Measurements from ENCODE around the gene SLC25A23.
A peak's percentile ranks its signal among the peaks of the same experiment; 100 is the strongest.
"Not testable (repeated sequence)": the region's sequence is repeated elsewhere in the genome, so short reads cannot be mapped to it uniquely, and the experiment has no call there.

Gene SLC25A23

GRCh38 chr19:6402837-6403608 is 56.6 kb downstream of the SLC25A23 start:
- Histone ChIP-seq H3K27me3 (ENCODE audit: control insufficient read depth in 3 of 3, insufficient read depth in 3 of 3, low read depth in 1 of 3, low read length in 3 of 3) (no peaks in the 10 kb centered on the region), H2BK15ac (ENCODE audit: low read length) (no peak overlapping the region), H2BK120ac (ENCODE audit: low read depth, low read length) (no peak overlapping the region), H3K79me1 (ENCODE audit: low read depth, low read length) (peaks cover 2% of the 10 kb centered on the region), H2AK5ac (ENCODE audit: low read depth, low read length) (no peak overlapping the region), H3K27ac (replicated peaks; ENCODE audit: low read length) (no peak overlapping the region), H3K18ac (ENCODE audit: low read length) (no peak overlapping the region), H3K14ac (ENCODE audit: low read length) (no peak overlapping the region), H3K4me1 (ENCODE audit: control insufficient read depth in 2 of 2, insufficient read depth in 1 of 2, low read depth in 1 of 2, low read length in 2 of 2) (peaks cover 4 to 12% of the 10 kb centered on the region in 2 donors), H3K23ac (ENCODE audit: low read depth, low read length, poor library complexity) (no peak overlapping the region), H3K4ac (ENCODE audit: low read length) (no peak overlapping the region), H2BK5ac (ENCODE audit: low read length) (no peak overlapping the region), H4K8ac (ENCODE audit: low read depth, low read length) (no peak overlapping the region), H3K36me3 (replicated peaks in 1 of 2; ENCODE audit: control insufficient read depth in 2 of 2, insufficient read depth in 2 of 2, low read length in 2 of 2) (no peaks in the 10 kb centered on the region), H3K4me3 (ENCODE audit: low read length in 2 of 2) (peak overlapping the region in 1 of 2 donors; percentile 21), H3K4me2 (ENCODE audit: insufficient read depth, low read length, poor library complexity, severe bottlenecking) (no peak overlapping the region), H4K91ac (ENCODE audit: low read depth, low read length, poor library complexity) (no peak overlapping the region), H3K9ac (ENCODE audit: low read depth, low read length, poor library complexity) (no peak overlapping the region), H3K9me3 (replicated peaks in 1 of 2; ENCODE audit: control insufficient read depth in 2 of 2, insufficient read depth in 1 of 2, low read depth in 1 of 2, low read length in 2 of 2) (no peaks in the 10 kb centered on the region), H2BK12ac (ENCODE audit: low read length) (no peak overlapping the region), H2AFZ (ENCODE audit: low read length) (peak overlapping the region; percentile 71)
- no CpG with 5 or more reads among the region's 22 CpGs for WGBS, 2 donors (ENCODE audit: extremely low coverage in 2 of 2, insufficient read length in 2 of 2, insufficient replicate concordance in 1 of 2)
- no peak for DNase-seq (ENCODE audit: low spot score)

GRCh38 chr19:6402058-6402457 is 57.5 kb downstream of the SLC25A23 start:
- H3K27ac ChIP-seq (replicated peaks; ENCODE audit: low read length), result no peak overlapping the region
- no peaks in the 10 kb centered on the region for H3K27me3 ChIP-seq (ENCODE audit: control insufficient read depth in 3 of 3, insufficient read depth in 3 of 3, low read depth in 1 of 3, low read length in 3 of 3)
- no CpG with 5 or more reads among the region's 10 CpGs for WGBS, 2 donors (ENCODE audit: extremely low coverage in 2 of 2, insufficient read length in 2 of 2, insufficient replicate concordance in 1 of 2)
- H3K4me3 ChIP-seq (ENCODE audit: low read length in 2 of 2), result no peak overlapping the region
- peak overlapping the region; percentile 36 for H2AFZ ChIP-seq (ENCODE audit: low read length)
- no peaks in the 10 kb centered on the region for H3K36me3 ChIP-seq (replicated peaks in 1 of 2; ENCODE audit: control insufficient read depth in 2 of 2, insufficient read depth in 2 of 2, low read length in 2 of 2)
- H3K4me2 ChIP-seq (ENCODE audit: insufficient read depth, low read length, poor library complexity, severe bottlenecking), result no peak overlapping the region
- H2BK120ac ChIP-seq (ENCODE audit: low read depth, low read length), result no peak overlapping the region
- no peak overlapping the region for H2BK12ac ChIP-seq (ENCODE audit: low read length)
- H2BK5ac ChIP-seq (ENCODE audit: low read length), result no peak overlapping the region
- no peak overlapping the region for H2AK5ac ChIP-seq (ENCODE audit: low read depth, low read length)
- H3K9ac ChIP-seq (ENCODE audit: low read depth, low read length, poor library complexity), result no peak overlapping the region
- no peak overlapping the region for H4K8ac ChIP-seq (ENCODE audit: low read depth, low read length)
- H3K9me3 ChIP-seq (replicated peaks in 1 of 2; ENCODE audit: control insufficient read depth in 2 of 2, insufficient read depth in 1 of 2, low read depth in 1 of 2, low read length in 2 of 2), result no peaks in the 10 kb centered on the region
- peaks cover 2% of the 10 kb centered on the region for H3K79me1 ChIP-seq (ENCODE audit: low read depth, low read length)
- no peak overlapping the region for H3K4ac ChIP-seq (ENCODE audit: low read length)
- H3K18ac ChIP-seq (ENCODE audit: low read length), result no peak overlapping the region
- H2BK15ac ChIP-seq (ENCODE audit: low read length), result no peak overlapping the region
- DNase-seq (ENCODE audit: low spot score), result no peak
- peaks cover 4 to 12% of the 10 kb centered on the region in 2 donors for H3K4me1 ChIP-seq (ENCODE audit: control insufficient read depth in 2 of 2, insufficient read depth in 1 of 2, low read depth in 1 of 2, low read length in 2 of 2)
- no peak overlapping the region for H4K91ac ChIP-seq (ENCODE audit: low read depth, low read length, poor library complexity)
- H3K14ac ChIP-seq (ENCODE audit: low read length), result no peak overlapping the region
- no peak overlapping the region for H3K23ac ChIP-seq (ENCODE audit: low read depth, low read length, poor library complexity)

GRCh38 chr19:6400062-6400944 is 59.3 kb downstream of the SLC25A23 start:
- H3K14ac ChIP-seq (ENCODE audit: low read length); H3K9me3 ChIP-seq (replicated peaks in 1 of 2; ENCODE audit: control insufficient read depth in 2 of 2, insufficient read depth in 1 of 2, low read depth in 1 of 2, low read length in 2 of 2); H4K91ac ChIP-seq (ENCODE audit: low read depth, low read length, poor library complexity); H3K4me3 ChIP-seq (ENCODE audit: low read length in 2 of 2); H3K36me3 ChIP-seq (replicated peaks in 1 of 2; ENCODE audit: control insufficient read depth in 2 of 2, insufficient read depth in 2 of 2, low read length in 2 of 2); H4K8ac ChIP-seq (ENCODE audit: low read depth, low read length); DNase-seq (ENCODE audit: low spot score); H2BK12ac ChIP-seq (ENCODE audit: low read length); H3K4me2 ChIP-seq (ENCODE audit: insufficient read depth, low read length, poor library complexity, severe bottlenecking); H2BK120ac ChIP-seq (ENCODE audit: low read depth, low read length); H3K9ac ChIP-seq (ENCODE audit: low read depth, low read length, poor library complexity); H3K27me3 ChIP-seq (ENCODE audit: control insufficient read depth in 3 of 3, insufficient read depth in 3 of 3, low read depth in 1 of 3, low read length in 3 of 3); H2AFZ ChIP-seq (ENCODE audit: low read length); H3K4ac ChIP-seq (ENCODE audit: low read length); H2BK5ac ChIP-seq (ENCODE audit: low read length); H3K27ac ChIP-seq (replicated peaks; ENCODE audit: low read length); H3K79me1 ChIP-seq (ENCODE audit: low read depth, low read length): not testable (repeated sequence)
- H3K4me1 ChIP-seq (ENCODE audit: control insufficient read depth in 2 of 2, insufficient read depth in 1 of 2, low read depth in 1 of 2, low read length in 2 of 2), result peaks cover 4 to 12% of the 10 kb centered on the region in 2 donors
- H3K23ac ChIP-seq (ENCODE audit: low read depth, low read length, poor library complexity), result peak overlapping the region; percentile 89
- H2AK5ac ChIP-seq (ENCODE audit: low read depth, low read length), result peak overlapping the region; percentile 81
- H3K18ac ChIP-seq (ENCODE audit: low read length), result peak overlapping the region; percentile 71
- H2BK15ac ChIP-seq (ENCODE audit: low read length), result peak overlapping the region; percentile 37
- WGBS, 2 donors (ENCODE audit: extremely low coverage in 2 of 2, insufficient read length in 2 of 2, insufficient replicate concordance in 1 of 2), result no CpG with 5 or more reads among the region's 23 CpGs

GRCh38 chr19:6396305-6396704 is 63.3 kb downstream of the SLC25A23 start:
- H3K9ac ChIP-seq (ENCODE audit: low read depth, low read length, poor library complexity), result no peak overlapping the region
- WGBS, 2 donors (ENCODE audit: extremely low coverage in 2 of 2, insufficient read length in 2 of 2, insufficient replicate concordance in 1 of 2), result no CpG with 5 or more reads among the region's 12 CpGs
- H2BK15ac ChIP-seq (ENCODE audit: low read length), result peak overlapping the region; percentile 21
- peak overlapping the region; percentile 22 for H2BK12ac ChIP-seq (ENCODE audit: low read length)
- H3K4ac ChIP-seq (ENCODE audit: low read length), result peak overlapping the region; percentile 53
- peak overlapping the region; percentile 19 for H2AK5ac ChIP-seq (ENCODE audit: low read depth, low read length)
- no peak overlapping the region for H4K8ac ChIP-seq (ENCODE audit: low read depth, low read length)
- no peak overlapping the region for H3K23ac ChIP-seq (ENCODE audit: low read depth, low read length, poor library complexity)
- H3K9me3 ChIP-seq (replicated peaks in 1 of 2; ENCODE audit: control insufficient read depth in 2 of 2, insufficient read depth in 1 of 2, low read depth in 1 of 2, low read length in 2 of 2), result no peaks in the 10 kb centered on the region
- no peak overlapping the region for H4K91ac ChIP-seq (ENCODE audit: low read depth, low read length, poor library complexity)
- no peaks in the 10 kb centered on the region for H3K27me3 ChIP-seq (ENCODE audit: control insufficient read depth in 3 of 3, insufficient read depth in 3 of 3, low read depth in 1 of 3, low read length in 3 of 3)
- no peak overlapping the region for H3K18ac ChIP-seq (ENCODE audit: low read length)
- no peak overlapping the region for H3K14ac ChIP-seq (ENCODE audit: low read length)
- H3K4me2 ChIP-seq (ENCODE audit: insufficient read depth, low read length, poor library complexity, severe bottlenecking), result no peak overlapping the region
- no peak overlapping the region for H2AFZ ChIP-seq (ENCODE audit: low read length)
- H3K4me1 ChIP-seq (ENCODE audit: control insufficient read depth in 2 of 2, insufficient read depth in 1 of 2, low read depth in 1 of 2, low read length in 2 of 2), result peaks cover 12 to 13% of the 10 kb centered on the region in 2 donors
- H3K4me3 ChIP-seq (ENCODE audit: low read length in 2 of 2), result no peak overlapping the region
- peaks cover 6% of the 10 kb centered on the region for H3K79me1 ChIP-seq (ENCODE audit: low read depth, low read length)
- no peak overlapping the region for H2BK120ac ChIP-seq (ENCODE audit: low read depth, low read length)
- peaks cover 2 to 8% of the 10 kb centered on the region in 2 donors for H3K36me3 ChIP-seq (replicated peaks in 1 of 2; ENCODE audit: control insufficient read depth in 2 of 2, insufficient read depth in 2 of 2, low read length in 2 of 2)
- no peak for DNase-seq (ENCODE audit: low spot score)
- H3K27ac ChIP-seq (replicated peaks; ENCODE audit: low read length), result no peak overlapping the region
- no peak overlapping the region for H2BK5ac ChIP-seq (ENCODE audit: low read length)
